Ovary (tissue), 9 donors: ENCODE results near the gene FUT6. TPM values are rescaled to one million over a fixed set of nuclear protein-coding genes. Genes with fewer than 3 reads are reported as not detected.
"Not testable (repeated sequence)": the region's sequence is repeated elsewhere in the genome, so short reads cannot be mapped to it uniquely, and the experiment has no call there.

Experiments used
- DNase-seq, 5 donors: peaks; one replicate each; pipeline ENCODE4 v3.0.0-alpha.2; 2019 to 2020
- H3K27ac ChIP-seq, 2 donors: fragments of 200-600 bp; one replicate each; pipeline versions ENCODE4 v1.5.1 to v1.8.0; 2019 to 2022
- H3K27me3 ChIP-seq: fragments of 200-600 bp; one replicate; pipeline ENCODE4 v1.8.0; 2022
- H3K36me3 ChIP-seq: fragments of 200-600 bp; sonication (generic); one replicate; pipeline ENCODE4 v1.5.1; 2019
- H3K4me1 ChIP-seq: one replicate; pipeline ENCODE4 v1.8.1; 2013; ENCODE audit warnings: mild to moderate bottlenecking, moderate library complexity; ENCODE audit not compliant: insufficient read depth
- H3K4me3 ChIP-seq: fragments of 200-600 bp; sonication (generic); one replicate; pipeline ENCODE4 v1.5.1; 2017
- H3K9me3 ChIP-seq, 2 donors: fragments of 200-600 bp in 1 of 2; sonication (generic) in 1 of 2; one replicate each; pipeline versions ENCODE4 v1.5.1 to v1.8.1; 2013 to 2019; ENCODE audit warnings: mild to moderate bottlenecking in 1 of 2, moderate library complexity in 1 of 2
- CTCF ChIP-seq, 3 donors: fragments of 450-650 bp in 2 of 3; fragments of 200-600 bp in 1 of 3; IDR thresholded peaks; one replicate each; pipeline versions ENCODE4 v1.5.1 to v1.8.0; 2016 to 2022; ENCODE audit warnings: antibody characterized with exemption in 3 of 3, mild to moderate bottlenecking in 1 of 3
- EP300 ChIP-seq: sonication (generic); formaldehyde crosslinking; IDR thresholded peaks from one replicate; pipeline ENCODE4 v1.6.1; 2017; ENCODE audit warnings: antibody characterized with exemption
- POLR2A ChIP-seq: fragments of 450-650 bp; IDR thresholded peaks from one replicate; pipeline ENCODE4 v1.6.1; 2017; ENCODE audit warnings: antibody characterized with exemption, mild to moderate bottlenecking, moderate library complexity
- WGBS, 3 donors: extraction: QIAGEN DNeasy Blood & Tissue Kit in 1 of 3; methylation state at CpG; one replicate each; pipeline versions ENCODE4 v1.1.5 to v1.1.7; 2013 to 2017; 5-methylcytosine and 5-hydroxymethylcytosine counted together
- intact Hi-C, 4 donors: fragments of 100-400 bp; cut with DNase I; formaldehyde crosslinking; loops; one replicate each; pipeline versions ENCODE4 v1.11.0 to v1.15.1; 2022 to 2023
- polyA plus RNA-seq, 2 donors: library from polyadenylated mRNA; stranded (reverse); fragments of 200-250 nt in 1 of 2; fragments of 350-450 nt in 1 of 2; fragmentation: Illumina TruSeq in 1 of 2; extraction: RNeasy Lipid Tissue Mini Kit (QIAGEN cat#74804) in 1 of 2; gene quantifications; one replicate each; pipeline ENCODE4 v1.2.3, GENCODE V29; 2013 to 2014
- total RNA-seq, 7 donors: library from RNA; depleted of rRNA in 2 of 7; stranded (reverse); fragments of >200 nt in 2 of 7; fragmentation: NEBNext Ultra II Directional in 3 of 7; extraction: Animal tissue kit (Norgen Biotek cat#: 25700) in 3 of 7; gene quantifications; one replicate each; pipeline versions ENCODE4 v1.1.0 to v1.2.4, GENCODE V29; 2016 to 2023
- donor health status: DM: no; HTN: no; CAD: no; lungs with moderate emphysema.
- donor health status: DM: no; HTN: no; CAD: no.
- donor health status: Bipolar disorder and iron deficiency.
- donor health status: DM: yes; HTN: yes; CAD: no.
- donor health status: DM: no; HTN: no; CAD: no.
- donor health status: DM: yes; HTN: yes; CAD: no.

FUT6 gene
- total and polyA plus RNA-seq, 9 donors: 0.11 to 2.6 (median 0.38) TPM; not detected in 5

DNA sequence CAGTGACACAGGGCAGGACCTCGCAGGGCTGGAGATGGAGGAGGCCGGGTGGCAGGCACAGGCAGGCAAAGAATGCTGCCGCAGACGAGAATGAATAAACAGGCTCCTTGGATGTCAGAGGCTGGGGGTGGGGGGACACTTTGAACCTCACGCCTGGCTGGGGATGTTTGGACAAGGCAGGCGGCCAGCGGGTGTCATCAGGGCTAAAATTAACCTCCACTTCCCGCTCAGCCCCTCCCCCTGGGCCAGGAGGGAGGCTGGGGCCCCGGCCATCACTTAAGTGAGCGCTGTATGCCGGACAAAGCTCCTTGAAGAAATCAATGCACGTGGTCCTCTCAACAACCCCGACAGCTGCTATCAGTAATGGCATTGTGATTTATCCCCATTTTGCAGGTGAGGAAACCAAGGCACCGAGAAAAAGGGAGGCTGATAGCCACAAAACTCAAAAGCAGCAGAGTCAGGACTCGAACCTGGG is 41.1 kb upstream of the FUT6 start:
- 7 to 12% (median 7%) methylated on average over 15 of the region's 15 CpGs for WGBS, 3 donors
- TF ChIP-seq EP300: no peak
- no peak for TF ChIP-seq CTCF (IDR thresholded peaks at IDR 0.05)
- TF ChIP-seq POLR2A: no peak
- H3K27ac ChIP-seq: no peak overlapping the region
- intact Hi-C loops: no loop called here
- H3K9me3 ChIP-seq: no peaks in the 10 kb centered on the region
- peak in 2 of 5 donors; percentile 36 to 67 for DNase-seq
- H3K4me1 ChIP-seq: peaks cover 1% of the 10 kb centered on the region
- H3K36me3 ChIP-seq: no peaks in the 10 kb centered on the region
- no peak overlapping the region for H3K4me3 ChIP-seq
- no peaks in the 10 kb centered on the region for H3K27me3 ChIP-seq

DNA sequence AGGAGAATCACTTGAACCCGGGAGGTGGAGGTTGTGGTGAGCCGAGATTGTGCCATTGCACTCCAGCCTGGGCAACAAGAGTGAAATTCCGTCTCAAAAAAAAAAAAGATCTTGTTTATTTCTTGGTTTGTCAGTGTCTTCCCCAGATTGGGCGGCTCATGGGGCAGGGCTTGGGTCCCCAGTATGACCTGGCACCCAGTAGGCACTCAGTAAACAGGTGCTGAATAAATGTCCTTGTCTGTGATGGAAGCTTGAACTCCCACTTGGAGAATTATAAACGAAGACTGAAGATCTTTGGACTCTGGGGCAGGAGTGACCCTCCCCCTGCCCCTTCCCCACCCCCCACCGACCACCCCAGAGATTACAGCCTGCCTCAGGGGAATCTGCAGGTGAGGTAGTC is 40.7 kb upstream of the FUT6 start:
- no peak for DNase-seq
- Histone ChIP-seq H3K4me1 (peaks cover 1% of the 10 kb centered on the region), H3K36me3 (no peaks in the 10 kb centered on the region), H3K27ac (no peak overlapping the region), H3K27me3 (no peaks in the 10 kb centered on the region), H3K9me3 (no peaks in the 10 kb centered on the region), H3K4me3 (no peak overlapping the region)
- TF ChIP-seq CTCF (IDR thresholded peaks at IDR 0.05): no peak
- no peak for TF ChIP-seq EP300
- TF ChIP-seq POLR2A: no peak
- 25 to 43% (median 29%) methylated on average over 6 of the region's 6 CpGs for WGBS, 3 donors
- intact Hi-C loops: no loop called here

DNA sequence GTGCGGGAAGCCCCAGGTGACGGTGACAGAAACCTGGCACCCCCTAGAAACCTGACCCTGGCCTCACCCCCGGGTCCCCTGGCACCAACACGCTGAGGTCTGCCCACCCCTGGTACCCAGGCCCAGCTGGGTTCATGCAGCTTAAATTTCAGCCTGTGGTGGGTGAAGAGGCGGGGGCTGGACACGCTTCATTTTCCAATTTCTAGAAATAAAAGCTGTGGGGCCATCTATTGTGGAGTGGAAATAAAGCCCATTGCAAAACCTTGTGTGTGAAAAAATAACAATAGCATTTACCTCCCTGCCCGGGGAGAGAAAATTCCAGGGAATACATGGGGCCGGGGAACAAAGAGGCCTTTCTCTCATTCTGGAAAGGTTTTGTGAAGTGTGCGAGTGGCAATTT is 38.4 kb upstream of the FUT6 start:
- H3K27me3 ChIP-seq: no peaks in the 10 kb centered on the region
- peaks cover 1% of the 10 kb centered on the region for H3K4me1 ChIP-seq
- 69 to 81% (median 76%) methylated on average over 9 of the region's 9 CpGs for WGBS, 3 donors
- TF ChIP-seq CTCF (IDR thresholded peaks at IDR 0.05): no peak
- TF ChIP-seq POLR2A: no peak
- no peak for TF ChIP-seq EP300
- no peaks in the 10 kb centered on the region for H3K36me3 ChIP-seq
- no peak overlapping the region for H3K4me3 ChIP-seq
- H3K9me3 ChIP-seq: no peaks in the 10 kb centered on the region
- H3K27ac ChIP-seq: no peak overlapping the region
- intact Hi-C loops: no loop called here
- no peak for DNase-seq

DNA sequence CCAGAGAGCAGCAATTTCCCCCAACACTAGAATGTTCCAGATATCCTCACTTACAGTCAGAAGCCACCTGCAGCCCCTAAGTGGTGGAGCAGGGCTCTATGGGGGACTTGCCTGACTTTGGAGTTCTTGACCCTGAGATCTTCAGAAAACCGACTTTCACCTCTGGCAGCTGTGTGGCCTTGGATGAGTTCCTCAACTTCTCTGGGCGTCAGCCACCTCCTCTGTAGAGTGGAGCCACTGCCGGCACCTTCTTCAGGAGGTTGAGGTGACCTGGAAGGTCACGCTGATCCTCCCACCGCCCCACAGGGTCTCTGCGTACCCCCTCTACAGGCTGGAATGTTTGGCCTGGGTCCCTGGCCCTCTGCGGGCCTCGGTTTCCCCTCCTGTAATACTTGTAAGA is 37.9 kb upstream of the FUT6 start:
- intact Hi-C loops: no loop called here
- no peak for DNase-seq
- no peaks in the 10 kb centered on the region for H3K36me3 ChIP-seq
- H3K4me3 ChIP-seq: no peak overlapping the region
- TF ChIP-seq POLR2A (no peak), EP300 (no peak), CTCF (IDR thresholded peaks at IDR 0.05) (no peak)
- no peaks in the 10 kb centered on the region for H3K27me3 ChIP-seq
- H3K27ac ChIP-seq: no peak overlapping the region
- H3K4me1 ChIP-seq: peaks cover 1% of the 10 kb centered on the region
- WGBS, 3 donors: 63 to 69% (median 67%) methylated on average over 8 of the region's 8 CpGs
- H3K9me3 ChIP-seq: no peaks in the 10 kb centered on the region

GRCh38 chr19:5874496-5874895 is 35.0 kb upstream of the FUT6 start:
- H3K4me3 ChIP-seq, DNase-seq, H3K27me3 ChIP-seq, H3K4me1 ChIP-seq, intact Hi-C loops, H3K27ac ChIP-seq, H3K9me3 ChIP-seq, H3K36me3 ChIP-seq: not testable (repeated sequence)
- 70 to 81% (median 75%) methylated on average over 7 of the region's 7 CpGs for WGBS, 3 donors
